Iris pigment epithelial cell (primary cell): ENCODE results near the gene SLC35E3.

Experiments used
- DNase-seq: peaks from one replicate; pipeline ENCODE4 v3.0.0-alpha.2; 2011; ENCODE audit warnings: low read depth

SLC35E3 gene

GRCh38 chr12:68771223-68771925 is 25.4 kb downstream of the SLC35E3 start:
- DNase-seq = no peak

- DNase-seq = no peak
Measured at GRCh38 chr12:68772714-68773113, 26.7 kb downstream of the SLC35E3 start.

GRCh38 chr12:68773582-68773981 is 27.6 kb downstream of the SLC35E3 start:
- peak; percentile 20 for DNase-seq

GRCh38 chr12:68775121-68775630 is 29.2 kb downstream of the SLC35E3 start:
- no peak for DNase-seq

- no peak for DNase-seq
Measured at GRCh38 chr12:68776976-68777610, 31.1 kb downstream of the SLC35E3 start.

- DNase-seq = peak; percentile 23
Measured at GRCh38 chr12:68779280-68779679, 33.3 kb downstream of the SLC35E3 start.

GRCh38 chr12:68780731-68781130 is 34.8 kb downstream of the SLC35E3 start:
- DNase-seq = peak; percentile 34

GRCh38 chr12:68781728-68782127 is 35.8 kb downstream of the SLC35E3 start:
- DNase-seq = no peak

- DNase-seq = peak; percentile 74
Measured at GRCh38 chr12:68784015-68784414, 38.0 kb downstream of the SLC35E3 start.

GRCh38 chr12:68785358-68785757 is 39.4 kb downstream of the SLC35E3 start:
- peak; percentile 78 for DNase-seq

- no peak for DNase-seq
Measured at GRCh38 chr12:68785823-68786222, 39.8 kb downstream of the SLC35E3 start.

GRCh38 chr12:68786929-68787328 is 41.0 kb downstream of the SLC35E3 start:
- no peak for DNase-seq

- DNase-seq = no peak
Measured at GRCh38 chr12:68788554-68789143, 42.7 kb downstream of the SLC35E3 start.

GRCh38 chr12:68789144-68789878 is 43.3 kb downstream of the SLC35E3 start:
- DNase-seq = no peak

- DNase-seq = no peak
Measured at GRCh38 chr12:68790081-68790951, 44.3 kb downstream of the SLC35E3 start.

- no peak for DNase-seq
Measured at GRCh38 chr12:68790952-68791234, 44.9 kb downstream of the SLC35E3 start.

GRCh38 chr12:68791897-68792481 is 46.0 kb downstream of the SLC35E3 start:
- DNase-seq = no peak

GRCh38 chr12:68792952-68793351 is 47.0 kb downstream of the SLC35E3 start:
- DNase-seq = peak; percentile 50

GRCh38 chr12:68793436-68793835 is 47.5 kb downstream of the SLC35E3 start:
- no peak for DNase-seq

- DNase-seq = no peak
Measured at GRCh38 chr12:68793975-68794652, 48.1 kb downstream of the SLC35E3 start.
